ENCODE results near the gene MPV17L.
"Not testable (repeated sequence)": the region's sequence is repeated elsewhere in the genome, so short reads cannot be mapped to it uniquely, and the experiment has no call there.

MPV17L gene

GRCh38 chr16:15450624-15451023, 55.1 kb downstream of the MPV17L start:
- no peak for DNase-seq (ENCODE audit: low read depth in 2 of 2, low spot score in 1 of 2)

GRCh38 chr16:15451098-15451731, 55.7 kb downstream of the MPV17L start:
- no peak for DNase-seq (ENCODE audit: low read depth in 2 of 2, low spot score in 1 of 2)

GRCh38 chr16:15452246-15452855, 56.8 kb downstream of the MPV17L start:
- no peak for DNase-seq (ENCODE audit: low read depth in 2 of 2, low spot score in 1 of 2)

GRCh38 chr16:15453296-15453695, 57.7 kb downstream of the MPV17L start:
- DNase-seq (ENCODE audit: low read depth in 2 of 2, low spot score in 1 of 2) = not testable (repeated sequence)

- not testable (repeated sequence) for DNase-seq (ENCODE audit: low read depth in 2 of 2, low spot score in 1 of 2)
Measured at GRCh38 chr16:15454933-15455332, 59.4 kb downstream of the MPV17L start.

GRCh38 chr16:15457400-15457799, 61.8 kb downstream of the MPV17L start:
- no peak for DNase-seq (ENCODE audit: low read depth in 2 of 2, low spot score in 1 of 2)

GRCh38 chr16:15457958-15458357, 62.4 kb downstream of the MPV17L start:
- DNase-seq (ENCODE audit: low read depth in 2 of 2, low spot score in 1 of 2) = no peak

GRCh38 chr16:15459791-15460190, 64.2 kb downstream of the MPV17L start:
- DNase-seq (ENCODE audit: low read depth in 2 of 2, low spot score in 1 of 2) = no peak

GRCh38 chr16:15460601-15461000, 65.0 kb downstream of the MPV17L start:
- DNase-seq (ENCODE audit: low read depth in 2 of 2, low spot score in 1 of 2) = no peak

- DNase-seq (ENCODE audit: low read depth in 2 of 2, low spot score in 1 of 2) = no peak
Measured at GRCh38 chr16:15461376-15461775, 65.8 kb downstream of the MPV17L start.
